OCI-LY3 (cell line): ENCODE results near the gene BCL2L14.

Experiments
- CTCF ChIP-seq: fragments of 200-600, 300-600 bp; sonication (generic); IDR thresholded peaks from 2 replicates; pipeline ENCODE4 v1.5.1; 2014; ENCODE audit warnings: antibody characterized with exemption, low read length, low read depth
- EZH2phosphoT487 ChIP-seq: fragments of 200-600 bp; shearing (Covaris generic); IDR thresholded peaks from 2 replicates; pipeline ENCODE4 v1.6.1; 2018; ENCODE audit warnings: antibody characterized with exemption, mixed run types, low read depth

- TF ChIP-seq CTCF (no peak), EZH2phosphoT487 (no peak)
Measured at GRCh38 chr12:12115514-12115913, 44.8 kb downstream of the BCL2L14 start.
